ENCODE measurements around the gene IGSF23.

DNA sequence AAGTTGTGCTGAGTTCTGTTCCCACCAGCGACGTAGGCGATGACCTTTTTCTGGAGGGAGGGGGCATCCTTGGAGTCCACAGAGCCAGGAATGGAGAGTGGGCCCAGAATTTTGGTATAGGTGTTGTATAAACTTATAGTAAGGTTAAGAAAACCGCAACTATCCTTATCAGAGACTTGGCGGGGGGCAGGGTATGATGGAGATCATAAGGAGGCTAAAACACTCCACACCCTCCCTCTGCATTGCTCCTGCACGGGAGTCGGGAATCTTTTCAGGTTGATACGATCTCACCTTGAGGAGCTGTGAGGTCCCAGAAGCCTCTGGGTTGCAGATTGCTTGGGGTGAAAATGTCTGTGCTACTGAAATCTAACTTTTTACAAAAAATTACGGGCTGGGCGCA is 51.6 kb downstream of the IGSF23 start:
- TF ChIP-seq, protein P1, sequence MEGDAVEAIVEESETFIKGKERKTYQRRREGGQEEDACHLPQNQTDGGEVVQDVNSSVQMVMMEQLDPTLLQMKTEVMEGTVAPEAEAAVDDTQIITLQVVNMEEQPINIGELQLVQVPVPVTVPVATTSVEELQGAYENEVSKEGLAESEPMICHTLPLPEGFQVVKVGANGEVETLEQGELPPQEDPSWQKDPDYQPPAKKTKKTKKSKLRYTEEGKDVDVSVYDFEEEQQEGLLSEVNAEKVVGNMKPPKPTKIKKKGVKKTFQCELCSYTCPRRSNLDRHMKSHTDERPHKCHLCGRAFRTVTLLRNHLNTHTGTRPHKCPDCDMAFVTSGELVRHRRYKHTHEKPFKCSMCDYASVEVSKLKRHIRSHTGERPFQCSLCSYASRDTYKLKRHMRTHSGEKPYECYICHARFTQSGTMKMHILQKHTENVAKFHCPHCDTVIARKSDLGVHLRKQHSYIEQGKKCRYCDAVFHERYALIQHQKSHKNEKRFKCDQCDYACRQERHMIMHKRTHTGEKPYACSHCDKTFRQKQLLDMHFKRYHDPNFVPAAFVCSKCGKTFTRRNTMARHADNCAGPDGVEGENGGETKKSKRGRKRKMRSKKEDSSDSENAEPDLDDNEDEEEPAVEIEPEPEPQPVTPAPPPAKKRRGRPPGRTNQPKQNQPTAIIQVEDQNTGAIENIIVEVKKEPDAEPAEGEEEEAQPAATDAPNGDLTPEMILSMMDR (conservative IDR thresholded peaks at IDR 0.05): no peak
- TF ChIP-seq EZH2 (IDR thresholded peaks at IDR 0.05; ENCODE audit: low read depth): no peak
